Breast epithelium (tissue), 3 donors: ENCODE measurements around the gene SMIM20.

Experiments
- POLR2A ChIP-seq: fragments of 450-650 bp; IDR thresholded peaks from one replicate; pipeline ENCODE4 v1.6.1; 2016; ENCODE audit warnings: antibody characterized with exemption, mild to moderate bottlenecking, moderate library complexity
- POLR2AphosphoS5 ChIP-seq, 3 donors: sonication (generic); formaldehyde crosslinking; IDR thresholded peaks; one replicate each; pipeline ENCODE4 v1.6.1; 2017; ENCODE audit warnings: antibody characterized with exemption in 3 of 3
- TF ChIP-seq, protein P1 (sequence below), 3 donors: fragments of 450-650 bp; IDR thresholded peaks; one replicate each; pipeline ENCODE4 v1.5.1; 2016 to 2017; ENCODE audit warnings: antibody characterized with exemption in 3 of 3, mild to moderate bottlenecking in 3 of 3, moderate library complexity in 3 of 3

DNA sequence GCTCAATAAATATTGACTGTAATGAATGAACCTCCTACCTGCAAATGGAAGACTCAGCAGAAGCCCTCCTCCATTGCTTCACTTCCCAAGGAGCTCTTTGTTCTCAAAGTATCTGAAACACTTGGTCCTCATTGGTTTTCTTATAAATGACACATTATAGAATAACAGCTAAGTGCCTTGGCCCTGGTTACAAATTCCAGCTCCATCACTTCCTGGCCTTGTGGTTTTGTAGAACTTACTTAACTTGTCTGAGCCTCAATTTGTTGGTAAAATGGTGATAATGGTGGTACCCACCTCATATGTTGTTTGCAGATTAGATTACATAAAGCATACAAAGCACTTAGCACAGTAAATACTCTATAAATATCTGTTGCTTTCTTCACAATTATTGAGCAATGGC is 25.2 kb upstream of the SMIM20 start:
- TF ChIP-seq, protein P1, sequence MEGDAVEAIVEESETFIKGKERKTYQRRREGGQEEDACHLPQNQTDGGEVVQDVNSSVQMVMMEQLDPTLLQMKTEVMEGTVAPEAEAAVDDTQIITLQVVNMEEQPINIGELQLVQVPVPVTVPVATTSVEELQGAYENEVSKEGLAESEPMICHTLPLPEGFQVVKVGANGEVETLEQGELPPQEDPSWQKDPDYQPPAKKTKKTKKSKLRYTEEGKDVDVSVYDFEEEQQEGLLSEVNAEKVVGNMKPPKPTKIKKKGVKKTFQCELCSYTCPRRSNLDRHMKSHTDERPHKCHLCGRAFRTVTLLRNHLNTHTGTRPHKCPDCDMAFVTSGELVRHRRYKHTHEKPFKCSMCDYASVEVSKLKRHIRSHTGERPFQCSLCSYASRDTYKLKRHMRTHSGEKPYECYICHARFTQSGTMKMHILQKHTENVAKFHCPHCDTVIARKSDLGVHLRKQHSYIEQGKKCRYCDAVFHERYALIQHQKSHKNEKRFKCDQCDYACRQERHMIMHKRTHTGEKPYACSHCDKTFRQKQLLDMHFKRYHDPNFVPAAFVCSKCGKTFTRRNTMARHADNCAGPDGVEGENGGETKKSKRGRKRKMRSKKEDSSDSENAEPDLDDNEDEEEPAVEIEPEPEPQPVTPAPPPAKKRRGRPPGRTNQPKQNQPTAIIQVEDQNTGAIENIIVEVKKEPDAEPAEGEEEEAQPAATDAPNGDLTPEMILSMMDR (IDR thresholded peaks at IDR 0.05), result no peak
- TF ChIP-seq POLR2A (no peak), POLR2AphosphoS5 (IDR thresholded peaks at IDR 0.05) (no peak)
